HFF-Myc (cell line): ENCODE measurements around the gene NHS.

ENCODE experiments used
- DNase-seq: peaks from one replicate; pipeline ENCODE4 v3.0.0-alpha.2; 2011; ENCODE audit warnings: low read depth; ENCODE audit errors: extremely low read depth
- H3K4me3 ChIP-seq: replicated peaks from 2 replicates; pipeline ENCODE4 v1.5.1; 2011; ENCODE audit warnings: low read depth, mild to moderate bottlenecking, control low read depth, low read length
- CTCF ChIP-seq: IDR thresholded peaks from 2 replicates; pipeline ENCODE4 v1.5.1; 2012; ENCODE audit warnings: mild to moderate bottlenecking, low read depth, low read length, control low read depth; ENCODE audit errors: missing control alignments

NHS gene

GRCh38 chrX:17634542-17635207 is 259.7 kb downstream of the NHS start:
- H3K4me3 ChIP-seq: no peak overlapping the region
- no peak for DNase-seq
- no peak for TF ChIP-seq CTCF

- DNase-seq: no peak
- TF ChIP-seq CTCF: no peak
- no peak overlapping the region for H3K4me3 ChIP-seq
These were observed 260.2 kb downstream of the NHS start for GRCh38 chrX:17635231-17635630.

- no peak overlapping the region for H3K4me3 ChIP-seq
- DNase-seq: no peak
- TF ChIP-seq CTCF: no peak
These were observed 262.2 kb downstream of the NHS start for GRCh38 chrX:17637235-17637634.

GRCh38 chrX:17638731-17639130 is 263.7 kb downstream of the NHS start:
- no peak for DNase-seq
- no peak for TF ChIP-seq CTCF
- no peak overlapping the region for H3K4me3 ChIP-seq

GRCh38 chrX:17642891-17643290 is 267.9 kb downstream of the NHS start:
- DNase-seq: no peak
- no peak overlapping the region for H3K4me3 ChIP-seq
- no peak for TF ChIP-seq CTCF

GRCh38 chrX:17643528-17643927 is 268.5 kb downstream of the NHS start:
- H3K4me3 ChIP-seq: no peak overlapping the region
- no peak for DNase-seq
- no peak for TF ChIP-seq CTCF

GRCh38 chrX:17644001-17644400 is 269.0 kb downstream of the NHS start:
- no peak for DNase-seq
- no peak for TF ChIP-seq CTCF
- no peak overlapping the region for H3K4me3 ChIP-seq
